ENCODE measurements around the gene HINFP. TPM values are rescaled to one million over a fixed set of nuclear protein-coding genes. Genes with fewer than 3 reads are reported as not detected.

Gene HINFP
- total and polyA plus RNA-seq, 2 of the 4 experiments (the other 2 are of a cell fraction): 9.1 to 15.3 TPM

DNA sequence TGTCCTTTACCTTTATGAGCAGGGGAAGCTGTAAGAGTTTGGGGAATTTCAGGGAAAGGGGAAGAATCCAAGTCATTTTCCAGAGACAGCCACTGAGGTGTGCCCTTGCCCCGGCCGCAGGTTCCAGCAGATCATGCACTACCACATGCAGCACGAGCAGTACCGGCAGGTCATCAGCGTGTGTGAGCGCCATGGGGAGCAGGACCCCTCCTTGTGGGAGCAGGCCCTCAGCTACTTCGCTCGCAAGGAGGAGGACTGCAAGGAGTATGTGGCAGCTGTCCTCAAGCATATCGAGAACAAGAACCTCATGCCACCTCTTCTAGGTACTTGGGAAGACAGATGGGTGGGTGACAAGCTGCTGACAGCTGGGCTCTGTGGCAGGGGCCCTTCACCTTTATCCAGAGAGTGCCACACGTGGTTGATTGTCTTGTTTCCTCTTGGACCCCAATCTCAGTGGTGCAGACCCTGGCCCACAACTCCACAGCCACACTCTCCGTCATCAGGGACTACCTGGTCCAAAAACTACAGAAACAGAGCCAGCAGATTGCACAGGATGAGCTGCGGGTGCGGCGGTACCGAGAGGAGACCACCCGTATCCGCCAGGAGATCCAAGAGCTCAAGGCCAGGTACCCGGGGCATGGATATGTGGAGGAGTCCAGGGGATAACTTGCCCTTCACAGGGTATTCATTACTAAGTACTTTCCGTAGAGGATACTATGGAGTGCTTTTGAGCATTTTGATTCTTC lies 42.5 kb upstream of the HINFP start:
- dilution Hi-C loops (cut with HindIII; ENCODE audit: low sequenced_read_pairs, unreplicated experiment): no loop called here
- Histone ChIP-seq H3K9me1 (ENCODE audit: insufficient read depth, low read length) (no peaks in the 10 kb centered on the region), H4K5ac (ENCODE audit: low read depth, low read length) (no peak overlapping the region), H3K9me3 (ENCODE audit: control insufficient read depth, insufficient read depth, low read length) (no peaks in the 10 kb centered on the region), H3K36me3 (ENCODE audit: control insufficient read depth, insufficient read depth, low read length) (peaks cover 56% of the 10 kb centered on the region), H2AFZ (replicated peaks; ENCODE audit: low read length, poor library complexity) (no peak overlapping the region), H2AK9ac (replicated peaks; ENCODE audit: low read depth, low read length, poor library complexity) (no peak overlapping the region), H3K4ac (ENCODE audit: low read depth, low read length) (no peak overlapping the region), H4K20me1 (ENCODE audit: insufficient read depth, low read length) (no peaks in the 10 kb centered on the region), H3K27ac (ENCODE audit: insufficient read depth, low read length) (no peak overlapping the region), H3K79me1 (ENCODE audit: low read depth in 1 of 2, low read length in 2 of 2) (0 out of 4 replicates have a peak, but pooled peaks cover 0 to under 1% of the 10 kb centered on the region in 2 experiments), H3K4me1 (ENCODE audit: control insufficient read depth, insufficient read depth, low read length) (no peaks in the 10 kb centered on the region), H2BK120ac (ENCODE audit: low read depth, low read length) (no peak overlapping the region), H2BK5ac (ENCODE audit: low read depth, low read length, poor library complexity, severe bottlenecking) (no peak overlapping the region), H4K8ac (ENCODE audit: low read depth in 2 of 2, low read length in 2 of 2) (no peak overlapping the region), H3K56ac (ENCODE audit: extremely low read depth, insufficient read depth, low read length) (no peak overlapping the region), H3K14ac (replicated peaks; ENCODE audit: low read depth, low read length) (no peak overlapping the region), H3K4me2 (ENCODE audit: low read depth, low read length) (no peak overlapping the region), H2AK5ac (ENCODE audit: low read depth, low read length) (no peak overlapping the region), H3K9ac (ENCODE audit: low read depth, low read length) (no peak overlapping the region), H3K23ac (ENCODE audit: low read depth, low read length) (no peak overlapping the region), H4K91ac (ENCODE audit: insufficient read depth, low read depth, low read length) (no peak overlapping the region), H2BK20ac (ENCODE audit: low read depth, low read length) (no peak overlapping the region), H2BK15ac (ENCODE audit: low read depth, low read length) (no peak overlapping the region), H3K4me3 (ENCODE audit: insufficient read depth, low read depth, low read length) (no peak overlapping the region), H3K27me3 (ENCODE audit: control insufficient read depth, insufficient read depth, low read length) (no peaks in the 10 kb centered on the region), H3K18ac (ENCODE audit: low read depth, low read length) (no peak overlapping the region)
- ATAC-seq (ENCODE audit: low read depth) (no peak), DNase-seq (no peak)
- in situ Hi-C loops (cut with MboI; ENCODE audit: low sequenced_read_pairs): no loop called here
- POLR2A ChIA-PET (ENCODE audit: unreplicated experiment): interaction anchor here (1.1 kb wide), 1 partner anchor 11 kb away, joined by 3 read pairs; the partner anchor contains the start of gene VPS11
- TF ChIP-seq NFE2L2 (IDR thresholded peaks at IDR 0.05; ENCODE audit: low read depth, low read length): no peak
- TF ChIP-seq CEBPB (IDR thresholded peaks at IDR 0.05; ENCODE audit: low read depth, low read length): no peak
- TF ChIP-seq MAZ (IDR thresholded peaks at IDR 0.05; ENCODE audit: borderline replicate concordance, low read depth, low read length): no peak
- no peak for TF ChIP-seq RFX5 (IDR thresholded peaks at IDR 0.05; ENCODE audit: low read depth, low read length)
- TF ChIP-seq RCOR1 (IDR thresholded peaks at IDR 0.05; ENCODE audit: insufficient replicate concordance, low read length): no peak
- BruUV-seq (replicated peaks): TSS peak; percentile 54
- WGBS, 2 experiments (ENCODE audit: extremely low coverage in 2 of 2, insufficient read length in 1 of 2): 81% methylated on average over 8 of the region's 19 CpGs; no CpG with 5 or more reads in 1 of the 2 experiments
- CTCF ChIA-PET: no interaction called here
- intact Hi-C loops (cut with micrococcal nuclease): no loop called here

All from IMR-90 (cell line).